Peyer's patch (tissue), 4 donors: ENCODE measurements around the gene SSX2IP.

Experiments
- CTCF ChIP-seq, 6 experiments: fragments of 450-650 bp in 4 of 6; fragments of 200-600 bp in 2 of 6; sonication (generic) in 1 of 6; IDR thresholded peaks; one replicate each; pipeline ENCODE4 v1.5.1; 2017 to 2019; ENCODE audit warnings: antibody characterized with exemption in 6 of 6, mild to moderate bottlenecking in 3 of 6, moderate library complexity in 1 of 6
- POLR2A ChIP-seq, 2 donors: fragments of 450-650 bp; IDR thresholded peaks; one replicate each; pipeline ENCODE4 v1.5.1; 2017; ENCODE audit warnings: antibody characterized with exemption in 2 of 2, mild to moderate bottlenecking in 2 of 2, moderate library complexity in 2 of 2

DNA sequence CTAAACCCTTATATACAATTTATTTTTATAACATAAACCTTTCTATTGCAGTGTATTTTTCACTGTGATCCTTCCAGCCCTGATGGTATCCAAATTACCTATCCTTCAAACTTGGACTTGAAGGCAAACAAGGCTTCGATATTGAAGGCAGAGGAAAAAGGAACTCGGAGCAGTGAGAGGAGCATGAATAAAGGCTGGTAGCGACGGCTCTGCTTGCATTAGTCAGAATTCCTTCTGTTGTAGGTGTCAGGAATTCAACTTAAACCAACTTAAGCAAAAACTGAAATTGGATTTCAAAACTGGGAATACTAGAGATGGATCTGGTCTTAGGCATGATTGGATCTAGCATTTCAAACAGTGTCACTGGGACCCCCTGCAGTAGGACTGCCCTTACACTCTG lies 17.8 kb upstream of the SSX2IP start:
- TF ChIP-seq CTCF (IDR thresholded peaks at IDR 0.05) (no peak), POLR2A (IDR thresholded peaks at IDR 0.05) (no peak)
